Measurements from ENCODE around the gene COPS9.

GRCh38 chr2:240130393-240131195, 5.5 kb downstream of the COPS9 start:
- TF ChIP-seq CTCF (conservative IDR thresholded peaks at IDR 0.05), result no peak
- no peak for TF ChIP-seq EZH2 (IDR thresholded peaks at IDR 0.05; ENCODE audit: low read depth)
